Subcutaneous abdominal adipose tissue (tissue), 5 donors: ENCODE measurements around the gene ARHGAP15.

Experiments
- H3K27ac ChIP-seq: one replicate; pipeline ENCODE4 v1.7.0; 2013; ENCODE audit warnings: low read depth, mild to moderate bottlenecking, inconsistent platforms, low read length, moderate library complexity
- H3K27me3 ChIP-seq, 5 donors: one replicate each; pipeline ENCODE4 v1.7.0; 2013; ENCODE audit warnings: low read length in 5 of 5, inconsistent platforms in 1 of 5; ENCODE audit not compliant: control insufficient read depth in 5 of 5, insufficient read depth in 4 of 5
- H3K36me3 ChIP-seq, 5 donors: one replicate each; pipeline ENCODE4 v1.7.0; 2013; ENCODE audit warnings: low read length in 5 of 5; ENCODE audit not compliant: control insufficient read depth in 5 of 5, insufficient read depth in 5 of 5
- H3K4me1 ChIP-seq, 5 donors: one replicate each; pipeline ENCODE4 v1.7.0; 2013; ENCODE audit warnings: low read length in 5 of 5, mild to moderate bottlenecking in 3 of 5, moderate library complexity in 1 of 5; ENCODE audit not compliant: control insufficient read depth in 5 of 5, insufficient read depth in 5 of 5
- H3K4me3 ChIP-seq, 5 donors: one replicate each; pipeline ENCODE4 v1.7.0; 2013; ENCODE audit warnings: low read length in 5 of 5, low read depth in 1 of 5
- H3K9ac ChIP-seq, 5 donors: one replicate each; pipeline ENCODE4 v1.7.0; 2013; ENCODE audit warnings: low read length in 5 of 5, mild to moderate bottlenecking in 4 of 5, moderate library complexity in 3 of 5
- H3K9me3 ChIP-seq, 5 donors: one replicate each; pipeline ENCODE4 v1.7.0; 2013; ENCODE audit warnings: low read length in 5 of 5; ENCODE audit not compliant: control insufficient read depth in 5 of 5
- donor health status: healthy.
- donor health status: healthy.
- donor health status: healthy.
- donor health status: healthy.
- donor health status: healthy.

Gene ARHGAP15

DNA sequence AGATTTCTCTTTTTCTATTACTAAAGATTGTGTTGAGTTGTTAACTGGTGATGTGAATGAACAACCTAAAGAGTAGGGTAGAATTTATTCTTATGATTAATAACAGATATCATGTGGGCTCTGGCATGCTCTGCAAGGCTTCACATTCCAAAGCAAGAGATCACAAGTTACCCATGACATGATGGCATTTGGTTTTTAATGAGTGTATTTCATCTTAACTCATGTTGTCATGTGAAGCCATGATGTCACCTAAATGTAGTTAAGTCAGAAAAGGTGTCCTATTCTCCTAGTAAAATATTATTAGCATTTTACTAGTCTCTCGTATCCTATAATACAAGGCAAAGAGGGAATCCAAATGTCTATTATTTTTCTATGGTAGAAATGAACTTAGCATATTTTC is 678.0 kb downstream of the ARHGAP15 start:
- Histone ChIP-seq H3K9ac (no peak overlapping the region), H3K4me1 (peaks cover 0 to 6% (median 0%) of the 10 kb centered on the region in 5 donors), H3K27ac (no peak overlapping the region), H3K4me3 (no peak overlapping the region), H3K9me3 (no peaks in the 10 kb centered on the region), H3K27me3 (no peaks in the 10 kb centered on the region), H3K36me3 (no peaks in the 10 kb centered on the region)

DNA sequence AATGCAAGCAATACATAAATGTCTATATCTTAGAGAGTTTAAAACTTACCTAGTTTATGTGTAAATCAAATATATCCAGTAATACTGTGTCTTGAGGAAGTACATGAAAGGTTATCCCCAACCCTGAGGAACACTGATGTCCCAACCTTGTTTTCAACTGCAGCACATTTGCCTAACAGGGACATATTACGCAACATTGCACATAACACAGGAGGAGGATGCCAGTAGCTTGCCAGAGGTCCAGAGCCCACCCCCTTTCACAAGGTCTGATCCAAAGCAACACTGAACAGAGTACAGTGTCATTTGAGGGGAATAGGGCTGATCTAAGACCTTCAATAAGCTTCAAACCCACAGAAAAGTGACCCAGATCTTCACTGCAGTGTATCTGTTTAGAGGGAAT is 678.5 kb downstream of the ARHGAP15 start:
- no peaks in the 10 kb centered on the region for H3K27me3 ChIP-seq
- no peak overlapping the region for H3K27ac ChIP-seq
- H3K9me3 ChIP-seq = no peaks in the 10 kb centered on the region
- no peaks in the 10 kb centered on the region for H3K36me3 ChIP-seq
- no peak overlapping the region for H3K4me3 ChIP-seq
- peaks cover 0 to 6% (median 0%) of the 10 kb centered on the region in 5 donors for H3K4me1 ChIP-seq
- H3K9ac ChIP-seq = no peak overlapping the region

DNA sequence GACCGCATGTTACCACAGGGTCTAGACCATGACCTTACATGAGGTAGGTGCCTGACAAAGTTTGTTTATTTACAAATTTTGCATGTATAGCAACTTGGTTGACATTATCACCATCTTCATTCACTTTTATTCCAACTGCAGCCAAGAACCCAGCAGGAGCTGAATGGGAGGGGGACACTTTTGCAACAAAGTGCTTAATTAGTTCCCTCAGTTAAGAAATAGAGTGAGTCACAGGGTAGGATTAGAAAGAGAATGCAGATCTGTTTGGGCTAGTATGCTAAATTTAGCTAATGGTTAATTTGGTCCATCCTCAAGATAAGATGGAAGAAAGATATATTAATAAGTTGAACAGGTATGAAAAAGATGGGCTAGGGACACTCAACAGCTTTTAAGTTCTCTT is 678.9 kb downstream of the ARHGAP15 start:
- Histone ChIP-seq H3K4me3 (no peak overlapping the region), H3K27ac (no peak overlapping the region), H3K36me3 (no peaks in the 10 kb centered on the region), H3K9ac (no peak overlapping the region), H3K27me3 (no peaks in the 10 kb centered on the region), H3K9me3 (no peaks in the 10 kb centered on the region), H3K4me1 (peaks cover 0 to 6% (median 0%) of the 10 kb centered on the region in 5 donors)

DNA sequence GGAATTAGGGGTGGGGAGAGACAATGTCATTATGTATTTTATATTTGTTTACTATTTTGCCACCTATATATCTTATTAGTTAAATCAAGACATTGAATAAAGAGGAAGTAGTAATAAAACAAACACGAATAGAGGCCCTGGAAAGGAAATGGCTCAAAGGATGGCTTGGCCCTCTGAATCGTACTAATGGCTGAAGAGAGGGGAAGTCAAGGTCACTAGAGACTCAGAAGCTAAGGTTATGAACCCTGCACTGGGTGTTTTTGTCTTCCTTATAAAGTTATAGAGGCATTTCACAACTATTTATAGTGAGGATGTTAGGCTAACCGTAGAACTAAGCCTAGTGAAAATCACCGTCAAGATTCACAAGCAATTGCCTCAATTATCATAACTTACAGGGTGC is 685.9 kb downstream of the ARHGAP15 start:
- no peak overlapping the region for H3K4me3 ChIP-seq
- no peaks in the 10 kb centered on the region for H3K4me1 ChIP-seq
- no peak overlapping the region for H3K9ac ChIP-seq
- H3K27me3 ChIP-seq = no peaks in the 10 kb centered on the region
- no peak overlapping the region for H3K27ac ChIP-seq
- H3K36me3 ChIP-seq = no peaks in the 10 kb centered on the region
- no peaks in the 10 kb centered on the region for H3K9me3 ChIP-seq

DNA sequence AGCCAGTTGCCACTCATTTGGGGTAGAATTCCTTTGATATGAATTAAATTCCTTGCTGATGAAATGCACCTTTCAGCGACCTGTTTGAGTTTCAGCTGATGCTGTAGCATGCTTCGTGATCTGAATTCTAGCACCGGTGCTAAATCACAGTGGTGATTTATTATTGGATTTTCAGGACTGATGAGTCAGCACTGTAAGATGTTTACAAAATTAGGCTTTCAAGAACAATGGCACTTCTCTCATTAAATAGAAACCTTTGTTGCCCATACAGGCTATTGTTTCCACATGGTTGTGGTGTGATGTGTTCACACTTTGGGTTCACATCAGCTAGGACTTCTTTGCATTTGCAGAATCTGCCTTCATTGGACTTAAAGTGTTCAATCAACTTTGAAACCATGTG is 687.7 kb downstream of the ARHGAP15 start:
- no peak overlapping the region for H3K27ac ChIP-seq
- H3K4me3 ChIP-seq = no peak overlapping the region
- no peaks in the 10 kb centered on the region for H3K27me3 ChIP-seq
- no peaks in the 10 kb centered on the region for H3K9me3 ChIP-seq
- H3K36me3 ChIP-seq = no peaks in the 10 kb centered on the region
- no peaks in the 10 kb centered on the region for H3K4me1 ChIP-seq
- no peak overlapping the region for H3K9ac ChIP-seq
